ENCODE measurements around the gene DLGAP1.

- TF ChIP-seq EZH2 (IDR thresholded peaks at IDR 0.05; ENCODE audit: borderline replicate concordance, low read length) (no peak), CTCF (IDR thresholded peaks at IDR 0.05; ENCODE audit: low read length) (no peak)
These were observed 926.9 kb downstream of the DLGAP1 start for GRCh38 chr18:3528231-3528630.

All from OCI-LY1 (cell line).